ENCODE measurements around the gene TRPM8. TPM values are rescaled to one million over a fixed set of nuclear protein-coding genes. Genes with fewer than 3 reads are reported as not detected.
"Not testable (repeated sequence)": the region's sequence is repeated elsewhere in the genome, so short reads cannot be mapped to it uniquely, and the experiment has no call there.

The TRPM8 gene
- total RNA-seq, 1 donor from 2014 or later = not detected

DNA sequence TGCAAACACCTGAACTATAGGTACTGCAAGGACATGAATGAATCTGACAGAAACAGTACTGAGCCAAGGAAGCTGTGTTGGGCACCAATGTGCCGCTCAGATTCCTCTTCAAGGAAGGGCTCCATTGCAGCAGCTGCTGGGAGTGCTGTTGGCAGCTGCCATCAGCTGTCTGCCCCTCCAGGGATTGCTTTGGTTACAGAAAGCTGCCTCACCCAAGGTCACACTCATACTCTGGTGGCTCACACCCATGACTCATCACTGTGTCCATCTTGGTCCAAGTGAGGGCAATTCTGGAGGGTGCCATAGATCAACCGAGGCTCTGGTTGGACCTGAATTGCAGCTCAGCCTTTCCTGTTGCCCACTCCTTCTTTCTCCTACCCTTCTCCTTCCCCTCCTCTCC is 24.4 kb upstream of the TRPM8 start:
- Mint-ChIP-seq H3K36me3 (ENCODE audit: low read depth, unreplicated experiment) (no peaks in the 10 kb centered on the region), H3K4me1 (ENCODE audit: unreplicated experiment) (no peaks in the 10 kb centered on the region), H3K4me3 (ENCODE audit: unreplicated experiment) (no peak overlapping the region), H3K27ac (ENCODE audit: unreplicated experiment) (no peak overlapping the region), H3K27me3 (ENCODE audit: unreplicated experiment) (no peaks in the 10 kb centered on the region), H3K9me3 (ENCODE audit: unreplicated experiment) (no peaks in the 10 kb centered on the region)
- DNase-seq (ENCODE audit: low spot score) = no peak
- TF ChIP-seq, protein P1, sequence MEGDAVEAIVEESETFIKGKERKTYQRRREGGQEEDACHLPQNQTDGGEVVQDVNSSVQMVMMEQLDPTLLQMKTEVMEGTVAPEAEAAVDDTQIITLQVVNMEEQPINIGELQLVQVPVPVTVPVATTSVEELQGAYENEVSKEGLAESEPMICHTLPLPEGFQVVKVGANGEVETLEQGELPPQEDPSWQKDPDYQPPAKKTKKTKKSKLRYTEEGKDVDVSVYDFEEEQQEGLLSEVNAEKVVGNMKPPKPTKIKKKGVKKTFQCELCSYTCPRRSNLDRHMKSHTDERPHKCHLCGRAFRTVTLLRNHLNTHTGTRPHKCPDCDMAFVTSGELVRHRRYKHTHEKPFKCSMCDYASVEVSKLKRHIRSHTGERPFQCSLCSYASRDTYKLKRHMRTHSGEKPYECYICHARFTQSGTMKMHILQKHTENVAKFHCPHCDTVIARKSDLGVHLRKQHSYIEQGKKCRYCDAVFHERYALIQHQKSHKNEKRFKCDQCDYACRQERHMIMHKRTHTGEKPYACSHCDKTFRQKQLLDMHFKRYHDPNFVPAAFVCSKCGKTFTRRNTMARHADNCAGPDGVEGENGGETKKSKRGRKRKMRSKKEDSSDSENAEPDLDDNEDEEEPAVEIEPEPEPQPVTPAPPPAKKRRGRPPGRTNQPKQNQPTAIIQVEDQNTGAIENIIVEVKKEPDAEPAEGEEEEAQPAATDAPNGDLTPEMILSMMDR (IDR thresholded peaks at IDR 0.05; ENCODE audit: unreplicated experiment) = no peak

DNA sequence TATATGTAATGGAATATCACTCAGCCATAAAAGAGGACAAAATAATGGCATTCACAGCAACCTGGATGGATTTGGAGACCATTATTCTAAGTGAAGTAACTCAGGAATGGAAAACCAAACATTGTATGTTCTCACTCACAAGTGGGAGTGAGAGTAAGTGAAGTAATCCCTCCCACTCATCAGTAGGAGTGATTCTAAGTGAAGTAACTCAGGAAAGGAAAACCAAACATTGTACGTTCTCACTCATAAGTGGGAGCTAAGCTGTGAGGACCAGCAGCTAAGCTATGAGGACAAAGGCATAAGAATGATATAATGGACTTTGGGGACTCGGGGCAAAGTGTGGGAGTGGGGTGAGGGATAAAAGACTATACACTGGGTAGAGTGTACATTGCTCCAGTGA is 20.9 kb upstream of the TRPM8 start:
- H3K4me1 Mint-ChIP-seq (ENCODE audit: unreplicated experiment); DNase-seq (ENCODE audit: low spot score); H3K36me3 Mint-ChIP-seq (ENCODE audit: low read depth, unreplicated experiment); H3K27ac Mint-ChIP-seq (ENCODE audit: unreplicated experiment); H3K9me3 Mint-ChIP-seq (ENCODE audit: unreplicated experiment); H3K4me3 Mint-ChIP-seq (ENCODE audit: unreplicated experiment); H3K27me3 Mint-ChIP-seq (ENCODE audit: unreplicated experiment): not testable (repeated sequence)

DNA sequence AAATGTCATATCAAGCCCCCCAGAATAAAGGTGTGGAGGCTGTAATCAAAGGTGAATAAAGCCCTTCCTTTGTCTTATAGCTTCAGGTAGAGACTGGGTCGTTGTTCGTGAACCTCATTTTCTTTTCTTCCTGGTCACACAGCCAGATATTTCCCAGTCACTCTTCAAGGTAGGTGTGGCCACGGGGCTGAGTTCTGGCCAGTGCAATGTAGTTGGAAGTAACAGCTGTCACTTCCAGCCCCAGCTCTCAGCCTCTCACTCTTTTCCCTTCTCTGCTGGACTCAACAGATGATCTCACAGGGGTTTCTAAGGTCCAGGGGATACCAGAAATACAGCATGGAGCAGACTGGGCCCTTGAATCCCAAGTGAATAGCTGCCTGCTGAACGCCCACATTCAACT is 15.8 kb upstream of the TRPM8 start:
- Mint-ChIP-seq H3K27ac (ENCODE audit: unreplicated experiment) (no peak overlapping the region), H3K4me1 (ENCODE audit: unreplicated experiment) (no peaks in the 10 kb centered on the region), H3K9me3 (ENCODE audit: unreplicated experiment) (no peaks in the 10 kb centered on the region), H3K27me3 (ENCODE audit: unreplicated experiment) (no peaks in the 10 kb centered on the region), H3K4me3 (ENCODE audit: unreplicated experiment) (no peak overlapping the region), H3K36me3 (ENCODE audit: low read depth, unreplicated experiment) (no peaks in the 10 kb centered on the region)
- no peak for DNase-seq (ENCODE audit: low spot score)
- TF ChIP-seq, protein P1 (IDR thresholded peaks at IDR 0.05; ENCODE audit: unreplicated experiment) = no peak

DNA sequence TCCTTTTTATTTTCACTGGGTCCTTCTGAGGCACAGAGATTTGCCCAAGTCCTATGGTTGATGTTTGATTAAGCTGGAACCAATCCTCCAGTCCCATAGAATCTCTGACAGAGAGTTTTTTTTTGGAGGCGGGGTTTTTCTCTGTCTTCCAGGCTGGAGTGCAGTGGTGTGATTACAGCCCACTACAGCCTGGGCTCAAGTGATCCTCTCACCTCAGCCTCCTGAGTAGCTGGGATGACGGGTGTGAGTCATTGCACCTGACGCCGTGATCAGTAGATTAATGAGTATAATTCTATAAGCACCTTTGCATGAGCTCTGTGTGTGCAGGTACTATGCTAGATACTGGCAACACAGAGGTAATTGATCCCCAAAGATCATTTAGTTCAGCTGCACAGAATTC is 15.3 kb upstream of the TRPM8 start:
- no peaks in the 10 kb centered on the region for H3K36me3 Mint-ChIP-seq (ENCODE audit: low read depth, unreplicated experiment)
- H3K4me3 Mint-ChIP-seq (ENCODE audit: unreplicated experiment) = no peak overlapping the region
- H3K9me3 Mint-ChIP-seq (ENCODE audit: unreplicated experiment) = no peaks in the 10 kb centered on the region
- H3K27ac Mint-ChIP-seq (ENCODE audit: unreplicated experiment) = no peak overlapping the region
- H3K27me3 Mint-ChIP-seq (ENCODE audit: unreplicated experiment) = no peaks in the 10 kb centered on the region
- H3K4me1 Mint-ChIP-seq (ENCODE audit: unreplicated experiment) = no peaks in the 10 kb centered on the region
- TF ChIP-seq, protein P1 (IDR thresholded peaks at IDR 0.05; ENCODE audit: unreplicated experiment) = no peak
- DNase-seq (ENCODE audit: low spot score) = no peak

DNA sequence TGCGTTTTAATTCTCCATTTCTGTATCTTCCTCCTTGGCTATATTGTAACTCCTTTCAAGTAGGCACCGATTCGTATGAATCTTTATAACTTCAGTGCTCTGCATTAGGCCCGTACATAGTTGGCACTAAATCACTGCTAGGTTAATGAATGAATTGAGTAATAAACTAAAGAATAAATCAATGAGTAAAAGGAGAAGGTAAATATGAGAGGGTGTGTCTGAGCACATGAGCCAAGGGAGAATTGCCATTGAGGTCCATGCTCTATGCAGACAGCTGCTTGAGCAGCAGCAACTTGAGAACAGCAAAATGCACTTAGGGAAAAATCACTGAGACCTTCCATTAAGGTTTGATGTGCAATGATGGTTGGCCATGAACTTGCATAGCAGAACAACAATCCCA is 11.2 kb upstream of the TRPM8 start:
- Mint-ChIP-seq H3K27me3 (ENCODE audit: unreplicated experiment) (peaks cover 11% of the 10 kb centered on the region), H3K9me3 (ENCODE audit: unreplicated experiment) (no peaks in the 10 kb centered on the region), H3K4me3 (ENCODE audit: unreplicated experiment) (no peak overlapping the region), H3K27ac (ENCODE audit: unreplicated experiment) (no peak overlapping the region), H3K4me1 (ENCODE audit: unreplicated experiment) (no peaks in the 10 kb centered on the region), H3K36me3 (ENCODE audit: low read depth, unreplicated experiment) (no peaks in the 10 kb centered on the region)
- no peak for DNase-seq (ENCODE audit: low spot score)
- TF ChIP-seq, protein P1 (IDR thresholded peaks at IDR 0.05; ENCODE audit: unreplicated experiment) = no peak

DNA sequence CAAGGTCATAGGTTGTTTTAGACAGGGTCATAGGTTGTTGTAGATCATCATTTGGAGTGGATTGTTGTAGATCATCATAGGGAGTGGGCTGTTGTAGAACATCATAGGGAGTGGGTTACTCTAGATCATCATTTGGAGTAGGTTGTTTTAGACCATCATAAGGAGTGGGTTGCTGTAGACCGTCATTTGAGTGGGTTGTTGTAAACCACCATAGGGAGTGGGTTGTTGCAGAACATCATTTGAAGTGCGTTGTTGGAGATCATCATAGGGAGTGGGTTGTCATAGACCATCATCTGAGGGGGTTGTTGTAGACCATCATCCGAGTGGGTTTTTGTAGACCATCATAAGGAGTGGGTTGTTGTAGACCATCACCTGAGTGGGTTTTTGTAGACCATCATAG is 9.5 kb upstream of the TRPM8 start:
- no peak for DNase-seq (ENCODE audit: low spot score)
- Mint-ChIP-seq H3K27me3 (ENCODE audit: unreplicated experiment) (peaks cover 11% of the 10 kb centered on the region), H3K36me3 (ENCODE audit: low read depth, unreplicated experiment) (no peaks in the 10 kb centered on the region), H3K4me3 (ENCODE audit: unreplicated experiment) (no peak overlapping the region), H3K9me3 (ENCODE audit: unreplicated experiment) (no peaks in the 10 kb centered on the region), H3K27ac (ENCODE audit: unreplicated experiment) (no peak overlapping the region), H3K4me1 (ENCODE audit: unreplicated experiment) (no peaks in the 10 kb centered on the region)
- TF ChIP-seq, protein P1 (IDR thresholded peaks at IDR 0.05; ENCODE audit: unreplicated experiment) = no peak

Data from endothelial cell (in vitro differentiated cells).